Measurements from ENCODE around the gene ADGRG6.

GRCh38 chr6:142448091-142448729 is 146.4 kb downstream of the ADGRG6 start:
- TF ChIP-seq CTCF (IDR thresholded peaks at IDR 0.05) (no peak), EZH2 (IDR thresholded peaks at IDR 0.05) (no peak)
